A549 (cell line): Measurements from ENCODE around the gene NCS1.

Source experiments
- CTCF ChIP-seq: fragments of >200 bp; sonication (Bioruptor Twin); formaldehyde crosslinking; IDR thresholded peaks from 3 replicates; pipeline ENCODE4 v1.5.1; 2016
- EHMT2 ChIP-seq: fragments of 200-600 bp; sonication (generic); IDR thresholded peaks from 2 replicates; pipeline ENCODE4 v1.6.1; 2016; ENCODE audit warnings: antibody characterized with exemption, low read depth, mild to moderate bottlenecking, moderate library complexity
- ESRRA ChIP-seq: fragments of 150-350 bp; IDR thresholded peaks from 2 replicates; pipeline ENCODE4 v1.6.1; 2014; ENCODE audit warnings: mild to moderate bottlenecking, low read length, borderline replicate concordance
- GATA3 ChIP-seq: IDR thresholded peaks from 2 replicates; pipeline ENCODE4 v1.6.1; 2012; ENCODE audit warnings: borderline replicate concordance
- JUN ChIP-seq, 2 experiments: fragments of >200 bp; sonication (Bioruptor Twin); formaldehyde crosslinking; IDR thresholded peaks; 2 replicates in 1 of 2; 3 replicates in 1 of 2; pipeline ENCODE4 v1.6.1; 2016 to 2017
- MAFK ChIP-seq: fragments of 450-650 bp; IDR thresholded peaks from 2 replicates; pipeline ENCODE4 v1.6.1; 2014; ENCODE audit not compliant: partially characterized antibody
- MAZ ChIP-seq: fragments of 150-350 bp; IDR thresholded peaks from 2 replicates; pipeline ENCODE4 v1.6.1; 2014; ENCODE audit warnings: antibody characterized with exemption, low read depth, low read length, borderline replicate concordance
- NFE2L2 ChIP-seq: fragments of 150-350 bp; conservative IDR thresholded peaks from 2 replicates; pipeline ENCODE4 v1.6.1; 2014; ENCODE audit warnings: low read length
- POLR2A ChIP-seq: IDR thresholded peaks from 2 replicates; pipeline ENCODE4 v1.6.1; 2012; ENCODE audit warnings: mild to moderate bottlenecking, low read length
- TP53 ChIP-seq: fragments of 250-450 bp; sonication (Bioruptor Pico); IDR thresholded peaks from 2 replicates; pipeline ENCODE4 v1.5.0; 2021; ENCODE audit warnings: mild to moderate bottlenecking, moderate library complexity
- USF2 ChIP-seq: fragments of 450-650 bp; IDR thresholded peaks from 2 replicates; pipeline ENCODE4 v1.6.1; 2014; ENCODE audit warnings: antibody characterized with exemption

- TF ChIP-seq MAFK, result no peak
- no peak for TF ChIP-seq CTCF
- TF ChIP-seq NFE2L2, result no peak
- no peak for TF ChIP-seq EHMT2
- no peak for TF ChIP-seq POLR2A
- no peak for TF ChIP-seq MAZ
- no peak for TF ChIP-seq ESRRA
- TF ChIP-seq GATA3, result no peak
- TF ChIP-seq TP53 (CRISPR knock-in tag), result no peak
- no peak for TF ChIP-seq JUN (IDR thresholded peaks at IDR 0.05)
- no peak for TF ChIP-seq USF2
Observed at GRCh38 chr9:130217838-130218237, 45.6 kb downstream of the NCS1 start.
